Left ventricle myocardium inferior (tissue), 1 donor: ENCODE measurements around the gene PABPC1L. TPM values are rescaled to one million over a fixed set of nuclear protein-coding genes. Genes with fewer than 3 reads are reported as not detected.

Experiments
- DNase-seq: peaks from one replicate; pipeline ENCODE4 v3.0.0-alpha.2; 2020
- H3K27ac ChIP-seq: fragments of 200-600 bp; replicated peaks from 2 replicates; pipeline ENCODE4 v1.8.0; 2021
- H3K27me3 ChIP-seq: fragments of 200-600 bp; 2 replicates; pipeline ENCODE4 v1.8.0; 2021; ENCODE audit warnings: low read depth
- H3K36me3 ChIP-seq: fragments of 200-600 bp; 2 replicates; pipeline ENCODE4 v1.8.0; 2021
- H3K4me1 ChIP-seq: fragments of 200-600 bp; 2 replicates; pipeline ENCODE4 v1.8.0; 2021
- H3K4me3 ChIP-seq: fragments of 200-600 bp; 2 replicates; pipeline ENCODE4 v1.8.0; 2021; ENCODE audit warnings: mild to moderate bottlenecking, moderate library complexity
- H3K9me3 ChIP-seq: fragments of 200-600 bp; replicated peaks from 2 replicates; pipeline ENCODE4 v1.8.0; 2021
- CTCF ChIP-seq: fragments of 200-600 bp; IDR thresholded peaks from 2 replicates; pipeline ENCODE4 v1.8.0; 2021; ENCODE audit warnings: antibody characterized with exemption, mild to moderate bottlenecking, borderline replicate concordance
- intact Hi-C: fragments of 100-400 bp; cut with micrococcal nuclease; formaldehyde crosslinking; loops from one replicate; pipeline ENCODE4 v1.11.0; 2022
- total RNA-seq: library from RNA; stranded (reverse); fragmentation: NEBNext Ultra II Directional; extraction: Animal tissue kit (Norgen Biotek cat#: 25700); gene quantifications from one replicate; pipeline ENCODE4 v1.2.1, GENCODE V29; 2021
- donor health status: DM: no; HTN: yes; CAD: no; lungs with severe emphysema.

Gene PABPC1L
- total RNA-seq, 1 donor from 2014 or later = 2.4 TPM

GRCh38 chr20:44894959-44895358 lies 14.9 kb upstream of the PABPC1L start:
- peak overlapping the region; percentile 5 for H3K27ac ChIP-seq
- H3K36me3 ChIP-seq = no peaks in the 10 kb centered on the region
- DNase-seq = no peak
- H3K9me3 ChIP-seq = no peaks in the 10 kb centered on the region
- intact Hi-C loops = no loop called here
- TF ChIP-seq CTCF = no peak
- no peak overlapping the region for H3K4me3 ChIP-seq
- H3K4me1 ChIP-seq = peaks cover 88% of the 10 kb centered on the region
- no peaks in the 10 kb centered on the region for H3K27me3 ChIP-seq

- peaks cover 4% of the 10 kb centered on the region for H3K36me3 ChIP-seq
- H3K4me3 ChIP-seq = no peak overlapping the region
- no peaks in the 10 kb centered on the region for H3K27me3 ChIP-seq
- peaks cover 88% of the 10 kb centered on the region for H3K4me1 ChIP-seq
- intact Hi-C loops = no loop called here
- H3K9me3 ChIP-seq = no peaks in the 10 kb centered on the region
- DNase-seq = no peak
- no peak for TF ChIP-seq CTCF
- peak overlapping the region; percentile 24 for H3K27ac ChIP-seq
Observed at GRCh38 chr20:44896583-44896982, 13.3 kb upstream of the PABPC1L start.

GRCh38 chr20:44897133-44897532 lies 12.7 kb upstream of the PABPC1L start:
- Histone ChIP-seq H3K27ac (peak overlapping the region; percentile 24), H3K4me3 (no peak overlapping the region), H3K9me3 (no peaks in the 10 kb centered on the region), H3K27me3 (no peaks in the 10 kb centered on the region), H3K4me1 (peaks cover 85% of the 10 kb centered on the region), H3K36me3 (peaks cover 9% of the 10 kb centered on the region)
- DNase-seq = no peak
- intact Hi-C loops = no loop called here
- TF ChIP-seq CTCF = no peak

DNA sequence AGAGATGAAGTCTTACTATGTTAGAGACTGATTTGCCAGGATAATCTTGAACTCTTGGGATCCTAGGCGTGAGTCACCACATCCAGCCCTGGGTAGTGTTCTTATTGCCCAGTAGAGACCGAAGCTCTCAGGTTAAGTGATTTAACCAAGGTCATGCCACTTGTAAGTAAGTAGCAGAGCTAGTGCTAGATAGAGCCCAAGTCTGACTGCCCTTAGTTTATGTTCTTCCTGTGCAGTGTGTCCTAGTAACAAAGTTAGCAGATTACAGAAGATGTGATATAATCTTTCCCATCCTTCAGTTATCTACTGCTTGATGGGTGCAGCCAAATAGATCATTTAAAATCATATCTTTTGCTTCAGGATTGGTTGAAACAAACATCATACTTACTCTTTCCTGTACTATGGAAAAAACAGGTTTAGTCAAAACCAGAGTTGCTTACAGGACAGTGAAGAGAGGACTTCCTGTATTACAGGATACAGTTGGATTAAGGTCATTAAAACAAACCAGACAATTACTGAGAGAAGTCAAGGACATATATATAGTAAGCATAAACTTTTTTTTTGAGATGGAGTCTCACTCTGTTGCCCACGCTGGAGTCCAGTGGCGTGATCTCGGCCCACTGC lies 9.5 kb upstream of the PABPC1L start:
- Histone ChIP-seq H3K9me3 (no peaks in the 10 kb centered on the region), H3K27me3 (no peaks in the 10 kb centered on the region), H3K4me1 (peaks cover 53% of the 10 kb centered on the region), H3K27ac (no peak overlapping the region), H3K4me3 (no peak overlapping the region), H3K36me3 (peaks cover 41% of the 10 kb centered on the region)
- DNase-seq = no peak
- intact Hi-C loops = no loop called here
- no peak for TF ChIP-seq CTCF

- intact Hi-C loops = no loop called here
- no peak for TF ChIP-seq CTCF
- no peaks in the 10 kb centered on the region for H3K9me3 ChIP-seq
- peaks cover 58% of the 10 kb centered on the region for H3K36me3 ChIP-seq
- no peaks in the 10 kb centered on the region for H3K27me3 ChIP-seq
- no peak for DNase-seq
- no peak overlapping the region for H3K27ac ChIP-seq
- H3K4me1 ChIP-seq = peaks cover 37% of the 10 kb centered on the region
- H3K4me3 ChIP-seq = no peak overlapping the region
Observed at GRCh38 chr20:44901974-44902373, 7.9 kb upstream of the PABPC1L start.
